Duodenal mucosa (tissue), 2 donors: ENCODE measurements around the gene DUOX2.

Experiments used
- H3K27ac ChIP-seq: one replicate; pipeline ENCODE4 v1.7.0; 2013; ENCODE audit warnings: low read depth, low read length
- H3K27me3 ChIP-seq, 2 donors: one replicate each; pipeline ENCODE4 v1.7.0; 2013; ENCODE audit warnings: low read length in 2 of 2, control low read depth in 1 of 2; ENCODE audit not compliant: insufficient read depth in 2 of 2, control insufficient read depth in 1 of 2
- H3K36me3 ChIP-seq, 2 donors: one replicate each; pipeline ENCODE4 v1.7.0; 2013; ENCODE audit warnings: low read length in 2 of 2, control low read depth in 1 of 2; ENCODE audit not compliant: insufficient read depth in 2 of 2, control insufficient read depth in 1 of 2
- H3K4me1 ChIP-seq, 2 donors: one replicate each; pipeline ENCODE4 v1.7.0; 2013; ENCODE audit warnings: low read length in 2 of 2, control low read depth in 1 of 2; ENCODE audit not compliant: insufficient read depth in 2 of 2, control insufficient read depth in 1 of 2
- H3K4me3 ChIP-seq, 2 donors: one replicate each; pipeline ENCODE4 v1.7.0; 2013; ENCODE audit warnings: low read length in 2 of 2, low read depth in 1 of 2
- H3K9ac ChIP-seq, 2 donors: one replicate each; pipeline ENCODE4 v1.7.0; 2013; ENCODE audit warnings: low read length in 2 of 2, low read depth in 1 of 2
- H3K9me3 ChIP-seq, 2 donors: one replicate each; pipeline ENCODE4 v1.7.0; 2013; ENCODE audit warnings: low read length in 2 of 2, control low read depth in 1 of 2; ENCODE audit not compliant: control insufficient read depth in 1 of 2

The DUOX2 gene

DNA sequence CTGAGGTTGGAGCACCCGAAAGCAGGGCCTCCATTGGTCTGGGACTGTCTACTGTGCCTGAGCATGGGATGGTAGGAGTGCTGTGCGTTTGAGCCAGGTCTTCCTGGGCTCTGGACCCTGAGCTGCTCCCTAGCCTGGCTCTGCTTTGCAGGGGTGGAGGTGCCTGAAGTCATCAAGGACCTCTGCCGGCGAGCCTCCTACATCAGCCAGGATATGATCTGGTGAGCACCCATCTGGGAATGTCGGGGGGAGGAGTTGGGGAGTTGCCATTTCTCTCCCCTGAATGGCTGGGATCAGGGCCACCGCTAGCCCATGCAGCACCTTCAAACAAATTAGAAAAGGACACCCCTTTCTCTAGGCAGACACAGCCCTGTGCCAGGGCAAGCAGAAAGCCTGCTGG is 36.5 kb upstream of the DUOX2 start:
- Histone ChIP-seq H3K27me3 (no peaks in the 10 kb centered on the region), H3K4me3 (no peak overlapping the region), H3K9me3 (no peaks in the 10 kb centered on the region), H3K4me1 (no peaks in the 10 kb centered on the region), H3K36me3 (no peaks in the 10 kb centered on the region), H3K27ac (no peak overlapping the region), H3K9ac (no peak overlapping the region)

DNA sequence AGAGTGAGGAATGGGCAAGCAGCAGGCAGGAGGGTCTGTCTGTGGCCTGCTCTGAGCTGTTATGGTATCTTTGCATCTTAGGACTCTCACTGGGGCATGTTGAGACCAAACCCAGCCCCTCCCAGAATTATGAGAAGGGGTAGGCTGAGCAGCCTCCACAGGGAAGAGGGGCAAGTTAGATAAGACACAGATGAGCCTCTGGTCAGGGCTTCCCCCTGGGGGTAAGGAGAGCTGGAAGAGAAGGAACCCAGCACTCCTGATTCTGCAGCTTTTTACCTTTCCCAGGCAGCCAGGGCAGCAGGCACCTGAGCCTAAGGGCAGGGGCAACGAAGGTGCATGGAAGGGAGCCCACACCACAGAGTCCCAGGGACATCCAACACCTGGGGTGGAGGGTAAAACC is 35.1 kb upstream of the DUOX2 start:
- no peaks in the 10 kb centered on the region for H3K27me3 ChIP-seq
- H3K9me3 ChIP-seq, result no peaks in the 10 kb centered on the region
- H3K36me3 ChIP-seq, result no peaks in the 10 kb centered on the region
- H3K9ac ChIP-seq, result no peak overlapping the region
- no peak overlapping the region for H3K4me3 ChIP-seq
- no peaks in the 10 kb centered on the region for H3K4me1 ChIP-seq
- no peak overlapping the region for H3K27ac ChIP-seq

DNA sequence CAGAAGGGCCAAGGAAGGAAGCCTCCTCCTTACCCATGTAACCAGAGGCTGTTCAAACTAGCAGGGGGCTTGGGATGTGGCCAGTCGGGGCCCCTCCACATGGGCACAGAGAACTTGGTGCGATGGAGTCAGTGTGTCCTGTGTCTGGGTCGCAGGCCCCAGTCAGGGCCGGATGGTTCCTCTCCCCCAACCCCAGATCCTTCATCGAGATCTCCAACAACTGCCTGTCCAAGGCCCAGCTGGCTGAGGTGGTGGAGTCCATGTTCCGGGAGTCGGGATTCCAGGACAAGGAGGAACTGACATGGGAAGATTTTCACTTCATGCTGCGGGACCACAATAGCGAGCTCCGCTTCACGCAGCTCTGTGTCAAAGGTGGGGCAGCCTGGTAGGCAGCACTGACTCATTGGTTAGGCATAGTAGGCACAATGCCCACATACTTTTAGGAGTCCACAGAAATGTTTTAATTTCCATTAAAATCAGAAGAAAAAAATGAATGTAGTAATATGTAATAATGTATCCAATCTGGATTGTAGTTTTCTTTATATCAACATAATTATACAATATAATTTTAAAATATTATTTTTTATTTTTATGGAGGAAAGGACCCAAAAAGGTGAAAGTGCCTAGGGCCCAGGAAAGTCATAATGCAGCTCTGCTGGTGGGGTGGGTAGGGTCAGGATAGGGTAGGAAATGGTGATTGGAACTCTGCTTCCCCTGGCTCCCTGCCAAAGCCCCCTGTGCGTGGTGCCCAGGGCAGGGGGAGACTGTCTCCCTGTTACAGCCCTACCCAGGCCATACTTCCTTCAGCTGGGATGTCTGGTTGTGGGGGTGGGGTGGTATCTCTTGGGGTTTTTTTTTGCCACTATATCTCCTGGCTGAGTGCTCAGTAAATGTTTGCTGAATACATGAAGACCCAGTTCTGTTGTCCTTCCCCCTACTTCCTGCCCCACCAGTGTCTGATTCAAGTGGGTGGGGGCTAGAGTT is 34.4 kb upstream of the DUOX2 start:
- H3K9me3 ChIP-seq, result no peaks in the 10 kb centered on the region
- no peak overlapping the region for H3K27ac ChIP-seq
- no peaks in the 10 kb centered on the region for H3K4me1 ChIP-seq
- no peaks in the 10 kb centered on the region for H3K36me3 ChIP-seq
- no peak overlapping the region for H3K9ac ChIP-seq
- H3K4me3 ChIP-seq, result no peak overlapping the region
- H3K27me3 ChIP-seq, result no peaks in the 10 kb centered on the region

DNA sequence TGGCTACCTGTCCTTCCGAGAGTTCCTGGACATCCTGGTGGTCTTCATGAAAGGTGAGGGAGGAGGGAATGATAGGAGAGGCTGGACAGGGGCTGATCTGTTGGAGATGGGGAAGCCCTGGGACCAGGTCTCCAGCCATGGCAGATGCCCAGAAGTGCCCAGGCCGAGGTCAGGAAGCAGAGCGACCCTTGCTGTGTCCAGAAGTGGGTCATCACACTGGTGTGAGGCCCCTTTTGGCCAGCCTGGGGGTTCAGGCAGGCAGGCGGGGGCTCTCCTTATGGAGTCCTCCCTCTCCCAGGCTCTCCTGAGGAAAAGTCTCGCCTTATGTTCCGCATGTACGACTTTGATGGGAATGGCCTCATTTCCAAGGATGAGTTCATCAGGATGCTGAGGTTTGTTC is 33.6 kb upstream of the DUOX2 start:
- no peak overlapping the region for H3K9ac ChIP-seq
- no peak overlapping the region for H3K27ac ChIP-seq
- H3K36me3 ChIP-seq, result no peaks in the 10 kb centered on the region
- H3K4me3 ChIP-seq, result no peak overlapping the region
- H3K27me3 ChIP-seq, result no peaks in the 10 kb centered on the region
- no peaks in the 10 kb centered on the region for H3K4me1 ChIP-seq
- no peaks in the 10 kb centered on the region for H3K9me3 ChIP-seq

DNA sequence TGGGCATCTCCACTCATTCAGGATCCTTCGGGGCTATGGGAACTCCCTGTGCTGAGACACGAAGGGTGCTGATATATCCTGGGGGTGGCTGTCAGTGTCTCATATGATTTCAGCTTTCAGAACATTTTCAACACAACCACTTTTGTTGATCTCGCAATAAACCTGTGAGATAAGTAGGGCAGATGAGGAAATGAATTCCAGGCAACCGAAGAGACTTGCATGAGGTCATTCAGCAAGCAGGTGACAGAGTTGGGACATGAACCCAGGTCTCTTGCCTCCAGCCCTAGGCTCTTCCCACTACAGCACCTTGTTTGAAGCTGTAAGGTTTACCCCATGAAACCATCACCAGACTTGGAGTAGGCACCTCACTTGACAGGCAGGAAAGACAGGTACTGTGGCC is 32.4 kb upstream of the DUOX2 start:
- H3K9me3 ChIP-seq, result no peaks in the 10 kb centered on the region
- no peak overlapping the region for H3K9ac ChIP-seq
- no peaks in the 10 kb centered on the region for H3K4me1 ChIP-seq
- no peak overlapping the region for H3K27ac ChIP-seq
- H3K4me3 ChIP-seq, result no peak overlapping the region
- H3K36me3 ChIP-seq, result no peaks in the 10 kb centered on the region
- H3K27me3 ChIP-seq, result no peaks in the 10 kb centered on the region

DNA sequence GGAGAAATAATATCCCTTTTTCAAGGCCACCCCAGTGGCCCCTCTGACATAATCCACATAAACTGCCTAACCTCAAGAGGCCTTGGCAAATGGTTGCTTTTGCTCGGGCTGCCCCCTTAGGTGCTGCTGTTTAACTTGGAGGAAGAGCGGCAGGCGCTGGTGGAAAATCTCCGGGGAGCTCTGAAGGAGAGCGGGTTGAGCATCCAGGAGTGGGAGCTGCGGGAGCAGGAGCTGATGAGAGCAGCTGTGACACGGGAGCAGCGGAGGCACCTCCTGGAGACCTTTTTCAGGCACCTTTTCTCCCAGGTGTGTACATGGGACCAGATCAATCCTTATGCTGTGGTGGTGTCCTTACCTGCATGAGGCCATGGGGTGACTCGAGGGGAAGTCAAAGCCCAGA is 30.8 kb upstream of the DUOX2 start:
- Histone ChIP-seq H3K9me3 (no peaks in the 10 kb centered on the region), H3K27ac (no peak overlapping the region), H3K4me1 (no peaks in the 10 kb centered on the region), H3K27me3 (no peaks in the 10 kb centered on the region), H3K9ac (no peak overlapping the region), H3K36me3 (no peaks in the 10 kb centered on the region), H3K4me3 (no peak overlapping the region)

DNA sequence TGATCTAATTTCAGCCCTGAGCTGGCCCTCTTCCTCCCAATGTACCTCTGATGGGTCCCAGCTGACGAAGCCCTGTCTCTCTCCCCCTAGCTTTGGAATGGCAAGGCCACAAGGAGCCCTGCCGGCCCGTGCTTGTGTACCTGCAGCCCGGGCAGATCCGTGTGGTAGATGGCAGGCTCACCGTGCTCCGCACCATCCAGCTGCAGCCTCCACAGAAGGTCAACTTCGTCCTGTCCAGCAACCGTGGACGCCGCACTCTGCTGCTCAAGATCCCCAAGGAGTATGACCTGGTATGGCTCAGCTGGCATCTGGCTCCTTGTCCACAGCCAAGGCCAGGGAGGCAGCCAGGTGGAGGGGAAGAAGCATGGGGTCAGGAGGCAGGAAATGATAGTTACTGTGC is 30.0 kb upstream of the DUOX2 start:
- H3K9ac ChIP-seq, result no peak overlapping the region
- no peaks in the 10 kb centered on the region for H3K36me3 ChIP-seq
- H3K4me1 ChIP-seq, result no peaks in the 10 kb centered on the region
- H3K27me3 ChIP-seq, result no peaks in the 10 kb centered on the region
- H3K4me3 ChIP-seq, result no peak overlapping the region
- H3K27ac ChIP-seq, result no peak overlapping the region
- H3K9me3 ChIP-seq, result no peaks in the 10 kb centered on the region

DNA sequence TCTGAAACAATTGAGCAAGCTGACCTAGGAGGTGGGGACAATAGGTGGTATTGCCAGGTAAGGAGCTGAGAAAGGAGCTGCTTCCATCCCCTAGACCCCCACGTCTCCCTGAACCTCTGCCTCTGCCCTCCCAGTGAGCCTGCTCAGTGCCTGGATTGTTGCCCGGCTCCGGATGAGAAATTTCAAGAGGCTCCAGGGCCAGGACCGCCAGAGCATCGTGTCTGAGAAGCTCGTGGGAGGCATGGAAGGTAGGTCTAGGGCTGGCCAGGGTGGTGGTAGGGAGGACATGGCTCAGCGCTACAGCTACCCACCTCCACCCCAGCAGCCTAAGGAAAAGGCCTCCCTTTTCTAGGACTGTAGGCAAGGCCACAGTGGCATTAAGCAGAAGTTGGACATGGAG is 29.1 kb upstream of the DUOX2 start:
- Histone ChIP-seq H3K4me1 (no peaks in the 10 kb centered on the region), H3K4me3 (no peak overlapping the region), H3K36me3 (no peaks in the 10 kb centered on the region), H3K9ac (no peak overlapping the region), H3K9me3 (no peaks in the 10 kb centered on the region), H3K27me3 (no peaks in the 10 kb centered on the region), H3K27ac (no peak overlapping the region)

DNA sequence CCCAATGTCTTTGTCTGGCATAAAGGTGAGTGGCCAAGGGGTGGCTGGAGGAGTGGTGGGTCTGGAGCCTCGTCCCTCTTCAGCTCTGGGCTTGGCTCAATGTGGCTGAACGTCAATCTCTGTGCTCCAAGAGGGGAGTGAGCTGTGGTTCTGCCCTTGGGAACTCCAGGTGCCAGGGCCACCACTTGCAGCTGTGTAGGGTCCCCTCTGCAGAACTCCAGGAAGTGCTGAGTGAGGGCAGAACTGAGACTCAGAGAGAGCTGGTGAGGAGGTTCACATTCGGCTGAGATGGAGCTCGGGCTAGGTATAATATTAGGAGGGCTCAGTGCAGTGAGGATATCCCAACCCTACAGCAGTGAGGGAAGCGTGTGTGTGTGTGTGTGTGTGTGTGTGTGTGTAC is 27.4 kb upstream of the DUOX2 start:
- H3K27ac ChIP-seq, result no peak overlapping the region
- peaks cover 0 to 3% of the 10 kb centered on the region in 2 donors for H3K27me3 ChIP-seq
- no peaks in the 10 kb centered on the region for H3K36me3 ChIP-seq
- H3K9ac ChIP-seq, result no peak overlapping the region
- H3K4me1 ChIP-seq, result no peaks in the 10 kb centered on the region
- H3K4me3 ChIP-seq, result no peak overlapping the region
- no peaks in the 10 kb centered on the region for H3K9me3 ChIP-seq

DNA sequence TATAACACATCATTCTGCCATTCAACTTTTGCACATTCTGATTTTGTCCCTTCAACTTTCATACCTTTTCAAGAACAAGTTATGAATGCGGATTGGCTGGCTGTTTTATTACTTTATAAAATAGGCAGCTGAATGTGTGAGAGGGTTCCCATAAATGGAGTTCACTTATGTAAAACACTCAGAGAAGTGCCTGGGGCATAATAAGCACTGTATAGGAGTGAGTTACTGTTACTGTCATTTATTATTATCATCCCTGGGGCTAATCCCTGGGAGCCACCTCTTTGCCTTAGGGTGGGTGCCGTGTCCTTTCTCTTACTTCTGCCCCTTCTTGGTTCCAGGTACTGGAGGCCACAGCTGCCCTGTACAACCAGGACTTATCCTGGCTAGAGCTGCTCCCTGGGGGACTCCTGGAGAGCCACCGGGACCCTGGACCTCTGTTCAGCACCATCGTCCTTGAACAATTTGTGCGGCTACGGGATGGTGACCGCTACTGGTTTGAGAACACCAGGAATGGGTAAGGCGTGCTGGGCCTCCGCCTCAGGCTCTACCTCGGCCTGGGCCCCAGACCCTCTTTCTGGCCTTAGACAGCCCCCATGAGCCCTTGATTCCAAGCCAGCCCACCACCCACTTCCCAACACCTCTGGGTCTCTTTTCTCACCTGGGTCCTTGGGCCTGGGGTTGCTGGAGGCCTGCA is 26.7 kb upstream of the DUOX2 start:
- Histone ChIP-seq H3K27me3 (peaks cover 3 to 10% of the 10 kb centered on the region in 2 donors), H3K9ac (no peak overlapping the region), H3K4me3 (no peak overlapping the region), H3K27ac (no peak overlapping the region), H3K9me3 (no peaks in the 10 kb centered on the region), H3K4me1 (no peaks in the 10 kb centered on the region), H3K36me3 (no peaks in the 10 kb centered on the region)
